ENCODE measurements around the gene MBNL1. TPM values are rescaled to one million over a fixed set of nuclear protein-coding genes. Genes with fewer than 3 reads are reported as not detected.
"Not testable (repeated sequence)": the region's sequence is repeated elsewhere in the genome, so short reads cannot be mapped to it uniquely, and the experiment has no call there.

Gene MBNL1
- total RNA-seq, 1 donor from 2014 or later = 295 TPM

- Mint-ChIP-seq H3K27ac (no peak overlapping the region), H3K27me3 (ENCODE audit: insufficient read depth) (no peaks in the 10 kb centered on the region), H3K36me3 (ENCODE audit: low read depth) (peaks cover 30% of the 10 kb centered on the region), H3K4me1 (ENCODE audit: low read depth) (peaks cover 43% of the 10 kb centered on the region), H3K9me3 (no peaks in the 10 kb centered on the region), H3K4me3 (no peak overlapping the region)
- intact Hi-C loops (cut with micrococcal nuclease) = no loop called here
- no peak for DNase-seq (ENCODE audit: low spot score)
Measured at GRCh38 chr3:152353578-152353977, 84.8 kb downstream of the MBNL1 start.

- Mint-ChIP-seq H3K27ac (no peak overlapping the region), H3K9me3 (no peaks in the 10 kb centered on the region), H3K27me3 (ENCODE audit: insufficient read depth) (no peaks in the 10 kb centered on the region), H3K4me3 (no peak overlapping the region), H3K4me1 (ENCODE audit: low read depth) (peaks cover 58% of the 10 kb centered on the region), H3K36me3 (ENCODE audit: low read depth) (peaks cover 34% of the 10 kb centered on the region)
- no peak for DNase-seq (ENCODE audit: low spot score)
- intact Hi-C loops (cut with micrococcal nuclease) = loop anchor here (5.0 kb wide), 1 partner anchor 61 kb away; no protein-coding TSS in a partner anchor
Measured at GRCh38 chr3:152355744-152356665, 87.3 kb downstream of the MBNL1 start.

- no peak overlapping the region for H3K4me3 Mint-ChIP-seq
- no peak for DNase-seq (ENCODE audit: low spot score)
- intact Hi-C loops (cut with micrococcal nuclease) = loop anchor here (5.0 kb wide), 1 partner anchor 60 kb away; no protein-coding TSS in a partner anchor
- peaks cover 63% of the 10 kb centered on the region for H3K4me1 Mint-ChIP-seq (ENCODE audit: low read depth)
- H3K36me3 Mint-ChIP-seq (ENCODE audit: low read depth) = peaks cover 33% of the 10 kb centered on the region
- no peaks in the 10 kb centered on the region for H3K27me3 Mint-ChIP-seq (ENCODE audit: insufficient read depth)
- no peaks in the 10 kb centered on the region for H3K9me3 Mint-ChIP-seq
- peak overlapping the region; percentile 64 for H3K27ac Mint-ChIP-seq
Measured at GRCh38 chr3:152356870-152357276, 88.1 kb downstream of the MBNL1 start.

GRCh38 chr3:152357587-152357986 lies 88.9 kb downstream of the MBNL1 start:
- intact Hi-C loops (cut with micrococcal nuclease) = loop anchor here (5.0 kb wide), 1 partner anchor 60 kb away; no protein-coding TSS in a partner anchor
- Mint-ChIP-seq H3K36me3 (ENCODE audit: low read depth) (peaks cover 30% of the 10 kb centered on the region), H3K4me3 (no peak overlapping the region), H3K27me3 (ENCODE audit: insufficient read depth) (no peaks in the 10 kb centered on the region), H3K27ac (peak overlapping the region; percentile 54), H3K4me1 (ENCODE audit: low read depth) (peaks cover 59% of the 10 kb centered on the region), H3K9me3 (no peaks in the 10 kb centered on the region)
- DNase-seq (ENCODE audit: low spot score) = no peak

- H3K4me3 Mint-ChIP-seq = no peak overlapping the region
- peaks cover 61% of the 10 kb centered on the region for H3K4me1 Mint-ChIP-seq (ENCODE audit: low read depth)
- H3K27ac Mint-ChIP-seq = peak overlapping the region; percentile 13
- no peaks in the 10 kb centered on the region for H3K27me3 Mint-ChIP-seq (ENCODE audit: insufficient read depth)
- intact Hi-C loops (cut with micrococcal nuclease) = loop anchor here (5.0 kb wide), 1 partner anchor 58 kb away; no protein-coding TSS in a partner anchor
- peaks cover 36% of the 10 kb centered on the region for H3K36me3 Mint-ChIP-seq (ENCODE audit: low read depth)
- DNase-seq (ENCODE audit: low spot score) = no peak
- H3K9me3 Mint-ChIP-seq = no peaks in the 10 kb centered on the region
Measured at GRCh38 chr3:152359385-152360248, 90.9 kb downstream of the MBNL1 start.

- peak overlapping the region; percentile 49 for H3K27ac Mint-ChIP-seq
- no peaks in the 10 kb centered on the region for H3K9me3 Mint-ChIP-seq
- peaks cover 64% of the 10 kb centered on the region for H3K4me1 Mint-ChIP-seq (ENCODE audit: low read depth)
- DNase-seq (ENCODE audit: low spot score) = no peak
- no peak overlapping the region for H3K4me3 Mint-ChIP-seq
- intact Hi-C loops (cut with micrococcal nuclease) = no loop called here
- no peaks in the 10 kb centered on the region for H3K27me3 Mint-ChIP-seq (ENCODE audit: insufficient read depth)
- peaks cover 37% of the 10 kb centered on the region for H3K36me3 Mint-ChIP-seq (ENCODE audit: low read depth)
Measured at GRCh38 chr3:152360302-152360701, 91.6 kb downstream of the MBNL1 start.

- Mint-ChIP-seq H3K27me3 (ENCODE audit: insufficient read depth) (no peaks in the 10 kb centered on the region), H3K27ac (no peak overlapping the region), H3K36me3 (ENCODE audit: low read depth) (peaks cover 37% of the 10 kb centered on the region), H3K4me3 (no peak overlapping the region), H3K9me3 (no peaks in the 10 kb centered on the region), H3K4me1 (ENCODE audit: low read depth) (peaks cover 64% of the 10 kb centered on the region)
- intact Hi-C loops (cut with micrococcal nuclease) = no loop called here
- no peak for DNase-seq (ENCODE audit: low spot score)
Measured at GRCh38 chr3:152360966-152361365, 92.2 kb downstream of the MBNL1 start.

GRCh38 chr3:152362086-152362485 lies 93.4 kb downstream of the MBNL1 start:
- DNase-seq (ENCODE audit: low spot score) = no peak
- Mint-ChIP-seq H3K9me3 (peaks cover under 1% of the 10 kb centered on the region), H3K4me1 (ENCODE audit: low read depth) (peaks cover 55% of the 10 kb centered on the region), H3K27me3 (ENCODE audit: insufficient read depth) (no peaks in the 10 kb centered on the region), H3K36me3 (ENCODE audit: low read depth) (peaks cover 40% of the 10 kb centered on the region), H3K4me3 (no peak overlapping the region), H3K27ac (no peak overlapping the region)
- intact Hi-C loops (cut with micrococcal nuclease) = no loop called here

- Mint-ChIP-seq H3K4me1 (ENCODE audit: low read depth) (peaks cover 62% of the 10 kb centered on the region), H3K27ac (peak overlapping the region; percentile 54), H3K4me3 (no peak overlapping the region), H3K27me3 (ENCODE audit: insufficient read depth) (no peaks in the 10 kb centered on the region), H3K36me3 (ENCODE audit: low read depth) (peaks cover 44% of the 10 kb centered on the region), H3K9me3 (peaks cover 7% of the 10 kb centered on the region)
- no peak for DNase-seq (ENCODE audit: low spot score)
- intact Hi-C loops (cut with micrococcal nuclease) = loop anchor here (2.0 kb wide), 2 partner anchors 13 to 17 kb away; no protein-coding TSS in a partner anchor
Measured at GRCh38 chr3:152364237-152364636, 95.5 kb downstream of the MBNL1 start.

GRCh38 chr3:152365126-152365525 lies 96.4 kb downstream of the MBNL1 start:
- Mint-ChIP-seq H3K4me1 (ENCODE audit: low read depth) (peaks cover 62% of the 10 kb centered on the region), H3K27me3 (ENCODE audit: insufficient read depth) (no peaks in the 10 kb centered on the region), H3K4me3 (no peak overlapping the region), H3K27ac (peak overlapping the region; percentile 35), H3K36me3 (ENCODE audit: low read depth) (peaks cover 48% of the 10 kb centered on the region), H3K9me3 (peaks cover 7% of the 10 kb centered on the region)
- no peak for DNase-seq (ENCODE audit: low spot score)
- intact Hi-C loops (cut with micrococcal nuclease) = loop anchor here (2.0 kb wide), 2 partner anchors 14 to 16 kb away; no protein-coding TSS in a partner anchor

GRCh38 chr3:152365766-152366593 lies 97.3 kb downstream of the MBNL1 start:
- intact Hi-C loops (cut with micrococcal nuclease) = loop anchor here (2.0 kb wide), 2 partner anchors 15 kb away; no protein-coding TSS in a partner anchor
- H3K4me3 Mint-ChIP-seq = no peak overlapping the region
- no peaks in the 10 kb centered on the region for H3K27me3 Mint-ChIP-seq (ENCODE audit: insufficient read depth)
- H3K4me1 Mint-ChIP-seq (ENCODE audit: low read depth) = peaks cover 65% of the 10 kb centered on the region
- no peak overlapping the region for H3K27ac Mint-ChIP-seq
- peaks cover 51% of the 10 kb centered on the region for H3K36me3 Mint-ChIP-seq (ENCODE audit: low read depth)
- peaks cover 7% of the 10 kb centered on the region for H3K9me3 Mint-ChIP-seq
- no peak for DNase-seq (ENCODE audit: low spot score)

GRCh38 chr3:152367192-152367591 lies 98.5 kb downstream of the MBNL1 start:
- H3K27ac Mint-ChIP-seq; DNase-seq (ENCODE audit: low spot score); H3K27me3 Mint-ChIP-seq (ENCODE audit: insufficient read depth); H3K9me3 Mint-ChIP-seq; intact Hi-C loops (cut with micrococcal nuclease); H3K4me3 Mint-ChIP-seq: not testable (repeated sequence)
- peaks cover 68% of the 10 kb centered on the region for H3K4me1 Mint-ChIP-seq (ENCODE audit: low read depth)
- peaks cover 54% of the 10 kb centered on the region for H3K36me3 Mint-ChIP-seq (ENCODE audit: low read depth)

All from activated T-helper 1 cell treated with anti-CD3 and anti-CD28 coated beads, Interleukin-12 subunit alpha, Interleukin-12 subunit beta, Interleukin-2, Interleukin-4 antibody, amounts not matched to agents 30 ng/mL and 10 ng/mL and 1 ng/mL, durations not matched to agents 14 hours and 24 hours and 36 hours (primary cell).